22Rv1 (cell line): Measurements from ENCODE around the gene ACP6.

Experiments used
- ZFX ChIP-seq: fragments of 450-650 bp; IDR thresholded peaks from 2 replicates; pipeline ENCODE4 v1.6.1; 2017; ENCODE audit warnings: antibody characterized with exemption, borderline replicate concordance
- TF ChIP-seq, protein P1 (sequence below): fragments of 450-650 bp; IDR thresholded peaks from 2 replicates; pipeline ENCODE4 v1.5.1; 2017; ENCODE audit warnings: mild to moderate bottlenecking

- TF ChIP-seq, protein P1, sequence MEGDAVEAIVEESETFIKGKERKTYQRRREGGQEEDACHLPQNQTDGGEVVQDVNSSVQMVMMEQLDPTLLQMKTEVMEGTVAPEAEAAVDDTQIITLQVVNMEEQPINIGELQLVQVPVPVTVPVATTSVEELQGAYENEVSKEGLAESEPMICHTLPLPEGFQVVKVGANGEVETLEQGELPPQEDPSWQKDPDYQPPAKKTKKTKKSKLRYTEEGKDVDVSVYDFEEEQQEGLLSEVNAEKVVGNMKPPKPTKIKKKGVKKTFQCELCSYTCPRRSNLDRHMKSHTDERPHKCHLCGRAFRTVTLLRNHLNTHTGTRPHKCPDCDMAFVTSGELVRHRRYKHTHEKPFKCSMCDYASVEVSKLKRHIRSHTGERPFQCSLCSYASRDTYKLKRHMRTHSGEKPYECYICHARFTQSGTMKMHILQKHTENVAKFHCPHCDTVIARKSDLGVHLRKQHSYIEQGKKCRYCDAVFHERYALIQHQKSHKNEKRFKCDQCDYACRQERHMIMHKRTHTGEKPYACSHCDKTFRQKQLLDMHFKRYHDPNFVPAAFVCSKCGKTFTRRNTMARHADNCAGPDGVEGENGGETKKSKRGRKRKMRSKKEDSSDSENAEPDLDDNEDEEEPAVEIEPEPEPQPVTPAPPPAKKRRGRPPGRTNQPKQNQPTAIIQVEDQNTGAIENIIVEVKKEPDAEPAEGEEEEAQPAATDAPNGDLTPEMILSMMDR = no peak
- TF ChIP-seq ZFX = no peak
Measured at GRCh38 chr1:147717706-147718097, 47.4 kb upstream of the ACP6 start.
